Suppressor macrophage treated with lipopolysaccharide for 1 hour (primary cell): ENCODE data around the gene TADA2B.

Source experiments
- DNase-seq, 3 donors: peaks; one replicate each; pipeline ENCODE4 v3.0.0-alpha.2; 2020 to 2022

The TADA2B gene

DNA sequence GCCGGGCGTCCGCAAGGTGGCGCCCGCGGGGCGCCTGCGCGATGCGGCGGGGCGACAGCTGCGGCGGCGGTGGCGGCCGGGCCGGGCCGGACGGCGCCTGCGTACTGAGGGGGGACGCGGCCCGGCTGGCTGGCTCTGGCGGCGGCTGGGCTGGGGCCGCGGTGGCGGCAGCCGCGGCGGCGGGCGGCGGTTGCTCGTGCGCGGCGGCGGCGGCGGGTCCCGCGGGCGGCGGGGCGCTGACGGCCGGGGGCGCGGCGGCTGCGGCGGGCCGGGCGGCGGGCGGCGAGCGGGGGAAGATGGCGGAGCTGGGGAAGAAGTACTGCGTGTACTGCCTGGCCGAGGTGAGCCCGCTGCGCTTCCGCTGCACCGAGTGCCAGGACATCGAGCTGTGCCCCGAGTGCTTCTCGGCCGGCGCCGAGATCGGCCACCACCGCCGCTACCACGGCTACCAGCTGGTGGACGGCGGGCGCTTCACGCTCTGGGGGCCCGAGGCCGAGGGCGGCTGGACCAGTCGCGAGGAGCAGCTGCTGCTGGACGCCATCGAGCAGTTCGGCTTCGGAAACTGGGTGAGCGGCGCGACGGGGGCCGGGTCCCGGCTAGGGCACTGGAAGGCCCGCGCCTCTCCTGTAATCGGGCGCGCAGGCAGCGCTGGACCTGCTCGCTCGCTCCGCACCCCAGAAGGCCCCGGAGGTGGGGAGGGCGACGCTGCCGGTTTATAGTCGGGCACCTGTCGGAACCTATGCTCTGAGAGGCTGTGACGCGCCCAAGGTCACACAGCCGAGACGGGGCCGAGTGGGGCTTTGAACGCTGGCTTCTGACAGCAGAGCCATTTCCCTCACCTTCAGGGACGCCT is at the start of gene TADA2B:
Gene TADA2B (plus strand): TSS at position 89 of the 853 bp plus-strand sequence. CDS start 208 bp downstream, at position 297.
- DNase-seq: peak in 1 of 3 donors; percentile 52

GRCh38 chr4:6996481-6996880 is 46.7 kb upstream of the TADA2B start:
- DNase-seq: no peak

DNA sequence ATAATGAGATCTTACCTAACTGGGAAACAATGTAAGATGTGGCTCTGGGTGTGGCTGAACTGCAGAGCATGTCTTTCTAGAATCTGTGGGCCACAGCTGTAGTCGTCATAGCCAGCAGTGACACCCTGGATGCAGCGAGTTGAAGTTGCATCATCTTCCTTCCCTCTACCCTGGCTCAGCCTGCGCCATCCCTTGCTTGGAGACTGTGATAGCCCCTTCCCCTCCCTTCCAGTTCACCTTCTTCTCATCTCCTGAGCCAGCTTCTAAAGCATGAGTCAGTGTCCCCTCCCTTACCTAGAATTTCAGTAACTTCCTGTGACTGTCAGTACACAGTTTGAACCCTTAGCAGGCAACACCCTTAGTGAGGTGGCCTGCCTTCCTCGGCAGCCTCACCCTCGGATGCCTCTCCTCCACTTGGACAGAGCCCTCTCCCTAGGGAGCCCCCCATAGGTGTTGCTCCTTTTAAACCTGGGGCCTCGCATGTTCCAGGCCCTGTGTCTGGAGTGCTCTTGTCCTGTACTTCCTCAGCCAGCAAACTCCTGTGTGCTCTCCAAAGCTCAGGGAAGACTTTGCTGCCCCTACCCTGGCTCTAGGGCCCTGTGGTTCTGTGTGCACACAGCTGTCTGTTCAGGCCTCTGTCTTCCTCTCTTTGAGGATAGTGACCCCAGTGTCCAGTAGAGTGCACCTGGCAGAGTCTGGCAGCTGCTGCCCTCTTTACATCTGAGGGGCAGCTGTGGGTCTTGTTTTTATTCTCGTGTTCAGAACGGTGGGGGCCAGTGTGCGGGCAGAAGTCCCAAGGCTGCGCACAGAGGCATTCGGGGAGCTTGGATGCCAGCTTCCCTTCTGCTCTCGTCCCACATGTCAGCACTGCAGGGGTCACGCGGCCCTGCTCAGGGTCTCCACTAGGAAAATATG is 43.7 kb upstream of the TADA2B start:
- DNase-seq: no peak

DNA sequence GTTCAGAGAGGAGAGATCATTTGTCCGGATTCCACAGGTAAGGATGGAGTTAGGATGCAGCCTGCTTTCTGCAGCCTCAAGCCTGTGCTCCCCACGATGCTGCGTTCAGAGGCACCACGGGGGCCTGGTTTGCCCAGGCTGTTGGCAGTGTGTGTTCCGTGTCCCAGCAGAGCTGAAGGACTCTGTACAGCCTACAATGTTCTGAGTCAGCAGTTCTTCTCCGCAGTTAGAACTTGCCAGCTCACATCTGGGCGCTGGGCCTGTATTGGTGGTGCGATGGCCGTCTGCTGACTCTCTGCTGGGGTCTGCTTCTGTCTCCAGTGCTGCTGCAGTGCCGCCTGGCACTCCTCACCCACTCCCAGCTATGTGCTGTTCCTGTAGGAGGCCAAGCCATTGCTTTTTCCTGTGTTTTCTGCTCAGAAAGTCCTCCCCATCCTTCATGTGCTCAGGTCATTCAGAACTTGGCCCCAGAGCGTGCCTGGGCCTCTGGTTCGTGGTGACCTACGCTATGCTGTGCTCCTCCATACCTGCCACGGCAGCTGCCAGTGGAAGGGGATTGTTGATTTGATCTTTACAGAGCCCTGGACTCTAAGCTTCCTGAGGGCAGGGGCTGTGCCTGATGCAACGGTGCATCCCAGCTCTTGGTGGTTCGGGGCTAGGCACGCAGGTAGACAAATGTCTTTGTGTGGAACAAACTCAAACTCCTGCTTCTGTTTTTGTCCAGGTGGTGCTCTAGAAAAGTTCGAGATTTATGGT is 42.6 kb upstream of the TADA2B start:
- DNase-seq: no peak

- DNase-seq: no peak
These were observed 41.9 kb upstream of the TADA2B start for GRCh38 chr4:7001271-7001670.

DNA sequence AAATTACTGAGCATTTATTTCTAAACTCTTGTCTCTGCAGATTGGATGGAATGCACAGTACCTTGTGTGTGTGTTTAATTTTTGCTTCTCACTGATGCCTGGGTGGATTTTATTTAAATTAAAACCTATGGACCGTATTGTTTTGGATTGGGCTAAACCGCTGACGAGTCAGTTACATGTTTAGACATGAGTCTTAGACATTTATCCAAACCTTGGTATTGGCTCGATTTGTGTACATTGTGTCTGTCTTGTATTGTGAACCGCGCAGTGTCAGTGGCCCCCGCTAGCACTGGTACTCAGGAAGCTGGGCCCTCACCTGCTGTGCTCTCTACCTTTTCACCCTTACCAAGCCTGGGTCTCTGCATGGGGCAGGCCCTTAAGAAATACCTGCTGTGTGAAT is 40.8 kb upstream of the TADA2B start:
- DNase-seq: no peak

GRCh38 chr4:7003176-7003878 is 39.8 kb upstream of the TADA2B start:
- DNase-seq: no peak

DNA sequence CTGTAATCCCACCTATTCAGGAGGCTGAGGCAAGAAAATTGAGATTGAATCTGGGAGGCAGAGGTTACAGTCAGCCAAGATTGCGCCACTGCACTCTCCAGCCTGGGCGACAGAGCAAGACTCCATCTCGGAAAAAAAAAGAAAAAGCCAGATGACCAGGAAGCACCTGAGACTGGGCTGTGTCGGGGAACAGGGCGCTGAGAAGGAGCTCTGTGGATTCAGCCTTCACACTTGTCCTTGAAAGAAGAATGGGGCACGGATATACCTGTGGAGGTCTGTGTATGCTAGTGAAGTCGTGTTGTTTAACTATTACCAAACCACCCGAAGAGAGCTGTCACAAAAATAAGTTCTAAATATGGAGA is 39.3 kb upstream of the TADA2B start:
- no peak for DNase-seq

DNA sequence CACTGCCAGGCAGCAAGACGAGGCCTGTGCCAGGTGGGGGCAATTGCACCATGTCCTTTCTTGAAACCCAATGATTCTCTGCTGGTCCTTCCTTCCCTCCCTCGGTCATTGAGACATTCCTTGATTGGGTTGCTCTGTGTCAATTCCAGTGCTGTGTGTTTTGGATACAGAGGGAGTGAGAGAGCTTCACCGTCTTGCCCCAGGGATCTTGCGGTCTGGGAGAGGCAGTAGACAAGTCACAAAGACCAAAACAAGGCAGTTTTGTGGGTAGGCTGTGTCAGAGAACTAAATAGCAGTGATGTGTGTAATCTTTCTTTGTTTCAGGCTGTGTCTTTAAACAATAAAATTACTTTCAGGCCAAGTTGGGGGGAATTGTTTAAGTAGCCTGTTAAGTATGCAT is 38.8 kb upstream of the TADA2B start:
- DNase-seq: no peak

- DNase-seq: no peak
These were observed 37.6 kb upstream of the TADA2B start for GRCh38 chr4:7005571-7005970.

DNA sequence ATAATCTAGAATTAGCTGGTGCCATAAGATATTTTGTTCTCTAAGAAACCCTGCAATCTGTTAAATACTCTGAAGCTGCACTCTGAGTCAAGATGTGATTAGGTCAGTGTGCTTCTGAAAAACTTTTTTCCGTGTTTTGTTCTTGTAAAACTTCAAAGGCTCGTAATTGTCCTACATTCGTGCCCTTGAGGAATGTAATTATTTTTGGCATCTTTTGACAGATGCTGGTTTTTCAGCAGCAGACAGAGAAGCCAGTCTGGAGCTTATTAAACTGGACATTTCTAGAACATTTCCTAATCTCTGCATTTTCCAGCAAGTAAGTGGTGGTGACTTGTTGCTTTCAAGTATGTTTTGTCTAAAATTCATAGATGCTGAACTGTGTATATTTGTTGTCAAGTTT is 36.8 kb upstream of the TADA2B start:
- no peak for DNase-seq

DNA sequence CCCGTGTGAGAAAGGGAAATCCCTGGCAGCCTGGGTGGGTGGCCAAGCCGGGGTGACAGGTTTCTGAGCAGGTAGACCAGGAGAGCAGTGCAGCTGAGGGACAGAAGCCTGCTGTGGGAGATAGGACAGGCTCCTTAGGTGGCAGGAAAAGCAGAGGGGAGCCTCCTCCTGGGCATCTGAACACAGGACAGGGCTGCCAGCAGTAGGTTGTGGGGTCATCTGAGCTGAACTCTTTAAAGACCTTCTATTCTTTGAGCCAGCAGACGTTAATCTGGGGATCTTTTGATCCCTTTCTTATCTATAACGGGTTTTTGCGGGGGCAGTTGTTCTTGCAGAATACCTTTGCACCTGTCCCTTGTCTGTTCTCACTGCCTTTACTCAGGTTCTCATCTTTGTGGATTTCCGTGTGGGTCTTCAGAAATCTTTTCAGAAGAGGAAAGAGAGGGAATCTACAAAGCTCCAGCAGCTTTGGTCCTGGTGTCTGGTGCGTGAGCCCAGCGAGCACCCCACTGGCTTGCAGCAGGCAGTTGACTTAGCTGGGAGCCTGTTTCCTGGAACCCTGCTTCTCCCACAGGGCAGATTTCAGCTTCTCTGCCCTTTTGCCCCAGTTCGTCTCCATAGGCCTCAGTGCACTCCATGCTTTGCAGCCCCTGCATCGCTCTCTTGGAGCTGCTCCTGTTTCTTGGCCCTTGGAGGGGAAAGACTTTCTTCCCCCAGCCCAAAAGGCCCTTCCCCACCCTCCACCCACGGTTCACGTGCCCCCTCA is 35.8 kb upstream of the TADA2B start:
- DNase-seq: no peak

GRCh38 chr4:7007944-7008343 is 35.2 kb upstream of the TADA2B start:
- DNase-seq: no peak

DNA sequence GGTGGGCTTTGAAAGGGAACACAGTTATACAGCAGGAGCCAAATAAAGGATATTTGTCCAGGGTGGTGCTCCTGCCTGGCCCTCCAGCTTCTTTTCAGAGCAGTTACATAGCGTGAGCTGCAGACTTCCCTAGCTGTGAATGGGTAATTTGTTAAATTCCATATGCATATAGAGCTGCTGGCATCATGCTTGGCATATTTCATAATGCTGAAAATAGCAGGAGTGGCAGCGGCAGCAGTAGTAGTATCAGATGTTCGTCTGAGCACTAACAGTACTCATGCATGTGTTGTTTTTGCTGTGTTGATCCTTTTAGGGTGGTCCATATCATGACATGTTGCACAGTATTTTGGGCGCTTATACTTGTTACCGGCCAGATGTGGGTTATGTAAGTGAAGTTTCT is 33.6 kb upstream of the TADA2B start:
- no peak for DNase-seq

DNA sequence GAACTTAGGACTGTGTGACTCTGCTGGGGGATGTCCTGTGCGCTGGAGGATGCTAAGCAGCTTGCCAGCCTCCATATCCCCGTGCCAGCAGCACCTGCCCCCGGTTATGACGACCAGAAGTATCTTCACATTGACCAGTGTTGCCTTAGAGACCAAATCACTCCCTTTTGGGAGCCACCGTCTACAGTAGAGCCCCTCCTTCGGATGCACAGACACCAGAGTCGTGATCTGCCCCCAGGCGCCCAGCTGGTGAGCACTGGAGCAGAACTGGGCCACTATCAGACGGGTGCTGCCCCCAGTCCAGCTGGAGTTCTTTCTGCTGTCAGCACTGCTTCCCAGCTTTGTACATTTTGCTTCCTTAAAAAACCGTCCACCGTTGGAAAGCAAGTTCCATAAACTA is 30.0 kb upstream of the TADA2B start:
- no peak for DNase-seq

DNA sequence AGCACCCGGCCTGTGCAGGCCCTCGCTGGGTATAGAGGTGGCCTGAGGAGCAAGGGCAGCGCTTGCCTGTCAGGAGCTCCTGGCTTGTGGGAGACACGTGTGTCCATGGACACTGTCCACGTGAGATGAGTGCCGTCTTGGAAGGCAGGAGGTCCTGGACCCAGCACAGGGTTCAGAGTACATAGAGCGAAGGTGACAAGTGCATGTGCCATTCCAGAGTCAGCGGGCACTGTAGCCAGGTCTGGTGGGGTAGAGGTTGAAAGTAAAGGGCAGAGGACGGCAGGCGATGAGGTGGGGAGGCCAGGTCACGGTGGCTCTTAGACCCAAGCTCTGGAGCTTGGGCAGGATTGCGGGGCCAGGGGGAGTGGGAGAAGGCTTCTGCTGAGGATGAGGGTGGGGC is 28.4 kb upstream of the TADA2B start:
- no peak for DNase-seq

GRCh38 chr4:7015383-7016035 is 27.7 kb upstream of the TADA2B start:
- no peak for DNase-seq

DNA sequence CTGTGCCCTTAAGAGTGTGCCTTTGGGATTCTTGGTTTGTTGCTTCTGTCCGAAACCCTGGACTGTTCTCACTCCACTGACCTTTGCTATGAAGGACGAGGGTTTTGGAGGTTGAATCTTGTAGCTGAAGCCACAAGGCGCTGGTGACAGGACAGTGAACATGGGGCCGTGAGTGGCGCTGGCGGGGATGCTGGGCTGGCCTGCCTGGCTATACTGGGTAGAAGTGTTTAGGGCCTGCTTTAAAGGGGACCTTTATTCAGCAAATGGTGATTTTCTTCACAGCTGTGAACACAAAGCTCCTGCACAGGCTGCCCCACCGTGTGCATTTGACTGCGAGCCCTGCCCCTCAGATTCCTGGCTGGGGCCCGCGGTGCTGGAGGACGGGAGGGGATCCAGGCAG is 27.1 kb upstream of the TADA2B start:
- no peak for DNase-seq

DNA sequence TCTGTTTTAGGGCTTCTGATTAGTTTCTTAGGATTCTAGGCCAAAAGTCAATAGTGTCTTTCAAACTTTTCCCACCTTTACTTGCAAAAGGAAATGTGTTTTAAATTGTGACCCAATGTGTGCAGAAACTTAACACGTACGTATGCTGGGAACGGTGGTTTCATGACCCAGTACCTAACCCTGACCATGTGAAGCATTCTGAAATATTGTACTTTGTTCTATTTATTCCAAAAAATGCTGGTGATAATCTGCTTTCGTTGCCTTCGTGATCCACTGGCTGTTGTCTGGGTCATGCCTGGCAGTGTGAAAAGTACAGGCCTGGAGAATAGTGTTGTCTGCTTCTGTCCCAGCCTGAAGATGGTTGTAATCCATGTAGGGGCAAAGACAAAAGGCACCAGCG is 26.7 kb upstream of the TADA2B start:
- no peak for DNase-seq

DNA sequence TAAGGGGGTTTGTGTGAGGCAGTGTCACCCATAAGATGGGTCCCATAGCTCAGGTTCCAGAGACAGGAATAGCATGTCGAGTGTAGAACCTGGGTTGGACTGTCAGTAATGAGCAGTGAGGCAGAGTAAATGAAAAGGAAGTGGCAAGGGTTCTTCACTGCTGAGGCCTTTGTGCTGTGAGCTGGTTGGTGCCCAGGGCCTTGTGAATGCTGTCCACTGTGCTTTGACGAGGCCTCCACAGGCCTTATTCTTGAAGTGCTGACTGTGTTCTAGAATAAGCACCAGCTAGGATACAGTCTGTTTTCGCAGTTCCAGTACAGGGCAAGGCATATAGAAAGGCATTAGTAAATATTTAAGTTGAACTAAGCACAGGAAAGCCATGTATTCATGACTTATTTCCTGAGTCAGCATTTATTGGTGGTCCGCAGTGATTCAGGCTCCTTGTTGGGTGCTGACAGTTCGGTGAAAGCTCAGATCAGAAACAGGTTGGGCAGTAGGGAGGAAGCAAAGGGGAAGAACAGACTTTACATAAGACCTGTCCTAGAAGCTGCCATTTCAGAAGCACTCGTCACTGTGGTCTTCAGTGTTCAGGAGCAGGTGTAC is 25.6 kb upstream of the TADA2B start:
- DNase-seq: no peak

DNA sequence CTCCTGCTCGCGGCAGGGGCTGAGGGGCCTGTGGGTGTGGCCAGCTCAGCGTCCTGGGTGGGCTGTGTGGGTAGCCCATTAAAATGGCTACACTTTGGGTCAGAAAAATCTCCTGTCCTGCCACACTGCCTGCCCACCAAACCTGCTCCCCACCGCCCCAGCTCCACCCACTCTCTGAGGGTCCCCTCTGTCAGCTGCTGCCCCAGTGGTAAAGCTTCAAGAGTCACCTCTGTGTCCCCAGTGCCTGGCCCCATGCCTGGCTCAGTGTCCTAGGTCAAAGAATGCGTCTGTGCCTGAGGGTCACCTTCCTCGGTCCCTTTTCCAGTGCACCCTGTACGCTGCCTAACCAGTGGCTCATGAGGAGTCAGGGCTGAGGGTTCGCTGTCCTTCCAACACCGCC is 24.9 kb upstream of the TADA2B start:
- no peak for DNase-seq
